ENCODE data around the gene ARF3.

ARF3 gene

DNA sequence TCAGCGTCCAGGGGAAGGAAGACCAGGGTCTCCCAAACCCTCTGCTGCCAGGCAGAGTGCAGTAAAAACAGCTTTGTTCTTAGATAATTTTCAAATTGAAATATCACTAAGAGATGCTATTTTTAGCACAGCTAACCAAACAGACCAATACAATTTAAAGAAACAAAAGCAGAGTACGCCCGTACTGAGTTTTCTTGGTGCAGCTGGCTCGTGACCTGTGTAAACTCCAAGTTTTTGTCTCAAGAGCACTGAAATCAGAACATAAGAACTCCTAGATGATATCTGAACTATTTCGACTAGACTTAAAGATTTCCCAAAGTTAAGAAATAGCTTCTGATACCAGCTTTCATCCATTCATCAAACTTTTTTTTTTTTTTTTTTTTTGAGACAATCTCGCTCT is 10.3 kb downstream of the ARF3 start:
- no peak for DNase-seq (ENCODE audit: extremely low read depth, low read depth)
- TF ChIP-seq, protein P1, sequence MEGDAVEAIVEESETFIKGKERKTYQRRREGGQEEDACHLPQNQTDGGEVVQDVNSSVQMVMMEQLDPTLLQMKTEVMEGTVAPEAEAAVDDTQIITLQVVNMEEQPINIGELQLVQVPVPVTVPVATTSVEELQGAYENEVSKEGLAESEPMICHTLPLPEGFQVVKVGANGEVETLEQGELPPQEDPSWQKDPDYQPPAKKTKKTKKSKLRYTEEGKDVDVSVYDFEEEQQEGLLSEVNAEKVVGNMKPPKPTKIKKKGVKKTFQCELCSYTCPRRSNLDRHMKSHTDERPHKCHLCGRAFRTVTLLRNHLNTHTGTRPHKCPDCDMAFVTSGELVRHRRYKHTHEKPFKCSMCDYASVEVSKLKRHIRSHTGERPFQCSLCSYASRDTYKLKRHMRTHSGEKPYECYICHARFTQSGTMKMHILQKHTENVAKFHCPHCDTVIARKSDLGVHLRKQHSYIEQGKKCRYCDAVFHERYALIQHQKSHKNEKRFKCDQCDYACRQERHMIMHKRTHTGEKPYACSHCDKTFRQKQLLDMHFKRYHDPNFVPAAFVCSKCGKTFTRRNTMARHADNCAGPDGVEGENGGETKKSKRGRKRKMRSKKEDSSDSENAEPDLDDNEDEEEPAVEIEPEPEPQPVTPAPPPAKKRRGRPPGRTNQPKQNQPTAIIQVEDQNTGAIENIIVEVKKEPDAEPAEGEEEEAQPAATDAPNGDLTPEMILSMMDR (IDR thresholded peaks at IDR 0.05; ENCODE audit: low read depth, low read length) = no peak

DNA sequence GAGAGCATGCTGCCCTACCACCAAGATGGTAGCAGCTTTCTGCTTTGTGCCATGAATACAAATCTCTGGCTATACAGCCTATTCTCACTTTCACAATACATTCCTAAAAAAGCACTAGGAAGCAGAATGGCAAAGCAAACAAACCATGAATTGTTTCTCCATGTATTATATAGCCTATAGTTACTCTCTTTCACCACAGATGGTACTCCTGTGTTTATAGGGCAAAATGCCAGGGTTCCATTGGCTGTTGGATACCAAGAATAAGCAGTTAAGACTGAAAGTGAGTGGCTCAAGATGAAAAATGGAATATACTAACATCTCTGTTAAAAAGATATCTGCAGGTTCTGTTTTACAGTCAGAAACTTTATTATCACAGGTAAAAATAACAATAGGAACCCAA is 11.1 kb downstream of the ARF3 start:
- no peak for DNase-seq (ENCODE audit: extremely low read depth, low read depth)
- TF ChIP-seq, protein P1 (IDR thresholded peaks at IDR 0.05; ENCODE audit: low read depth, low read length) = no peak

DNA sequence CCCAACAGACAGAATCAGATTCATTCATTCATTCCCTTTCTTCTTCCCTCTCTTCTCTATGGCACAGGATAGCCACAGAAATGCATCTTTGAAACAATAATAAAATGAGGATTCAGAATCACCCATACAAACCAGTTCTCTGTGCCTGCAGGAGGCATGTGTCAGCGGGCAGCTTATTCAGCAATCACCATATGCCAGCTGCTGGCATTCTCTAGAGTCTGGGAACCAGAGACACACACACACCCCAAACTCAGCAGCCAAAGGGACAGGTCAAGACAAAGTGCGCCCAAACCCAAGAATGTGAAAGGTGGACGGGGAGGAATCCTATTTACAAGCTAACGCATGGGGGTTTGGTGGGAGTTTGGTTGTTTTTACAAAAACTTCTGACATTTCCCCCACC is 14.1 kb downstream of the ARF3 start:
- TF ChIP-seq, protein P1 (IDR thresholded peaks at IDR 0.05; ENCODE audit: low read depth, low read length) = no peak
- no peak for DNase-seq (ENCODE audit: extremely low read depth, low read depth)

DNA sequence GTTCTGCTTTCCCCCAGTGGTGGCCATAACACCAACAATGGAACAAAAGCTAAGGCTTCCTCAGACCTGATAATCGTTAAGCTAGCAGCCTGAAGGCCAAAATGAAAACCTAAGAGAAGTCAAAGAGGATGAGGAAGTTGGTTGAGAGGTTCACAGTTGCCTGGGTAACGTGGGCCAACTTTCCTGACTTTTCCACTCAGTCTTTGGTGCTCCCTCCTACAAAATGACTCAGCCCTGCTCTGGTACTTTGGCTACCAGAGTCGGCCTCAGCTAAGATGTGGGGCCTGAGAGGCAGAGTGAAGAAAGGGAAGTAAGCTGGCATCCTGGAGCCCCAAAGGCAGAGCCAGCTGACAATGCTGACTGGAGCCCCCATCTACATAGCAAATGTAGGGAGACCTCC is 17.1 kb downstream of the ARF3 start:
- TF ChIP-seq, protein P1 (IDR thresholded peaks at IDR 0.05; ENCODE audit: low read depth, low read length) = no peak
- DNase-seq (ENCODE audit: extremely low read depth, low read depth) = no peak

DNA sequence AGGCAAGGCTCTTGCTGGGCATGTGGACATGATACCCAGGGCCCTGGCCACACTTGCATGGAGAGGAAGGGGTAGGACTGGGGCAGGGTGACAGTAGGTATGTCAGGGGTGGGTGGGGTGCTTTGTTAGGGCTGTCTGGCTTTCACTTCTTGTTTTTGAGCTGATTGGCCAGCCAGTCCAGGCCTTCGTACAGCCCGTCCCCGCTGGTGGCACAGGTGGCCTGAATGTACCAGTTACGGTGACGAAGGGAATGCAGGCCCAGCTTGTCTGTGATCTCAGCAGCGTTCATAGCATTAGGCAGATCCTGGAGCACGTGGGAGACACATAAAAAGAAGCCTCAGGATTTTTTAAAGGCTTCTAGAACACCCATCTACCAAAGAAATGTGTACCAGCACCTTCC is 18.5 kb downstream of the ARF3 start:
- TF ChIP-seq, protein P1 (IDR thresholded peaks at IDR 0.05; ENCODE audit: low read depth, low read length) = no peak
- no peak for DNase-seq (ENCODE audit: extremely low read depth, low read depth)

DNA sequence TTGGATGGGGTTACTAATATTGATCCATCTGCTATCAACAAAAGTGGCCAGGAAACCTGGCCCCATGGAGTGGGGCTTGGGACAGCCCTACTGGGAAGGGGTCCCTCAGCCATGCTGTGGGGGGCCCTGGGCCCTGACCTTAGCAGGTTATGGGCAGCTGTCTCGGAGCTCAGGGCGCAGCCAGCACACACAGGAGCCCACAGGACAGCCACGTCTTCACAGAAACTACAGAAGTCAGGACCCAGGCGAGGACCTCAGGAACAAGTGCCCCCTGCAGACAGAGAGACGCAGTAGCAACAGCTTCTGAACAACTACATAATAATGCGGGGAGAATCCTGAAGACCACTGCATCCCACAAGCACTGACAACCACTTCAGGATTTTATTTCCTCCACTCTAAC is 20.1 kb downstream of the ARF3 start:
- no peak for DNase-seq (ENCODE audit: extremely low read depth, low read depth)
- TF ChIP-seq, protein P1 (IDR thresholded peaks at IDR 0.05; ENCODE audit: low read depth, low read length) = no peak; the same call in 1 of the 2 replicates

DNA sequence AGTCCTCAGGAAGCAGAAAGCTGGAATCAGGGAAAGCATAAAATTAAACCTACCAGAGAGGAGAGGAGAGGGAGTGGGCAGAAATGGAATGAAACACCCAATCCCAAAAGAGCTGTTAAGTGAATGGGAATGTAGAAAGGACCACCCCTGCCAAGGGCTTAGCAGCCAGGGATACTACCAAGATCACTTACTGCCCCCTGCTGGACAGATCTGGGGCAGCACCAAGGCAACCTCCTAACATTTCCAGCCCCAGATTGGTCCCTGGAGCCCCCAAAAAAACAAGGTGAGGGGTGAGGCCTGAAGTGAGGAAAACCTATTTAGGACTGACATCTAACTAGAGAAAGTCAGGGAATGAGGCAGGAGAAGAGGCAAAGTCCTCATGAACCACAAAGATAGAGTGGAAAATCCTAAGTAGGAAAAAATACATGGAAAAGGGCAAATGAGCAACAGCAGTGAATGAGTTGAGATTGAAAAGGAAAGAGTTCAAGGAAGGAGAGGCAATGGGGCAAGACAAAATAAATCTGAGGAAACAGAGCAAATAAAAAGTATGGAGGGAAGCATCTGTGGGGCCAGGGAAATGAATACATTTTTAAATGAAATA is 20.8 kb downstream of the ARF3 start:
- TF ChIP-seq, protein P1 (IDR thresholded peaks at IDR 0.05; ENCODE audit: low read depth, low read length) = peak; percentile 95
- no peak for DNase-seq (ENCODE audit: extremely low read depth, low read depth)

Measured in AG09319 (cell line).